MCF 10A (cell line): ENCODE results near the gene LRCH2. TPM values are rescaled to one million over a fixed set of nuclear protein-coding genes. Genes with fewer than 3 reads are reported as not detected.
A peak's percentile ranks its signal among the peaks of the same experiment; 100 is the strongest.

Source experiments
- Bru-seq: library from RNA; stranded (reverse); fragments of 400-500 nt; gene quantifications from one replicate; lab custom pipeline; 2021; lab: Mats Ljungman, UMichigan
- BruChase-seq, 2 experiments: library from RNA; stranded (reverse); fragments of 400-500 nt; gene quantifications; one replicate each; lab custom pipeline; 2021; lab: Mats Ljungman, UMichigan
- BruUV-seq: library from RNA; stranded (reverse); fragments of 400-500 nt; replicated peaks from 2 replicates; lab custom pipeline; 2021; lab: Mats Ljungman, UMichigan
- CTCF ChIA-PET: fragments of 300-600 bp; sonication (Branson Sonifier 250); formaldehyde crosslinking; extraction: SDS; loops from one replicate; lab custom pipeline; 2021; ENCODE audit warnings: antibody characterized with exemption, inconsistent platforms; lab: Yijun Ruan, JAX
- POLR2A ChIA-PET: fragments of 300-600, 350-650 bp; sonication (Branson Sonifier 250); formaldehyde crosslinking; extraction: SDS; loops from one replicate; lab custom pipeline; 2020; ENCODE audit warnings: antibody characterized with exemption, inconsistent platforms; lab: Yijun Ruan, JAX
- DNase-seq: peaks from one replicate; pipeline ENCODE4 v3.0.0-alpha.2; 2018; ENCODE audit not compliant: unreplicated experiment
- H3K27ac Mint-ChIP-seq: one replicate; pipeline ENCODE4 v1.8.0; 2022; ENCODE audit warnings: mild to moderate bottlenecking, low read depth, mixed read lengths; ENCODE audit not compliant: unreplicated experiment
- H3K27me3 Mint-ChIP-seq: one replicate; pipeline ENCODE4 v1.8.0; 2022; ENCODE audit warnings: mixed read lengths; ENCODE audit not compliant: insufficient read depth, unreplicated experiment
- H3K36me3 Mint-ChIP-seq: one replicate; pipeline ENCODE4 v1.8.0; 2022; ENCODE audit warnings: mild to moderate bottlenecking, moderate library complexity, mixed read lengths; ENCODE audit not compliant: insufficient read depth, unreplicated experiment
- H3K4me1 Mint-ChIP-seq: one replicate; pipeline ENCODE4 v1.8.0; 2022; ENCODE audit warnings: mixed read lengths; ENCODE audit not compliant: insufficient read depth, unreplicated experiment
- H3K4me3 Mint-ChIP-seq: one replicate; pipeline ENCODE4 v1.8.0; 2022; ENCODE audit warnings: mild to moderate bottlenecking, moderate library complexity, mixed read lengths; ENCODE audit not compliant: unreplicated experiment
- H3K9me3 Mint-ChIP-seq: one replicate; pipeline ENCODE4 v1.8.0; 2022; ENCODE audit warnings: mixed read lengths; ENCODE audit not compliant: unreplicated experiment
- intact Hi-C: fragments of 100-400 bp; cut with micrococcal nuclease; formaldehyde crosslinking; loops from 2 replicates; pipeline ENCODE4 v1.14.1; 2022
- long read RNA-seq: library from polyadenylated mRNA; stranded (forward); transcript quantifications from one replicate; pipeline ENCODE4 v2.0.0, GENCODE V29; 2022
- total RNA-seq: library from RNA; stranded (reverse); gene quantifications from 2 replicates; pipeline ENCODE4 v1.2.3, GENCODE V29; 2022
- TF ChIP-seq, protein P1 (sequence below): fragments of 200-600 bp; IDR thresholded peaks from one replicate; pipeline ENCODE4 v1.8.0; 2022; ENCODE audit warnings: antibody characterized with exemption, mild to moderate bottlenecking; ENCODE audit not compliant: unreplicated experiment

Gene LRCH2, protein sequence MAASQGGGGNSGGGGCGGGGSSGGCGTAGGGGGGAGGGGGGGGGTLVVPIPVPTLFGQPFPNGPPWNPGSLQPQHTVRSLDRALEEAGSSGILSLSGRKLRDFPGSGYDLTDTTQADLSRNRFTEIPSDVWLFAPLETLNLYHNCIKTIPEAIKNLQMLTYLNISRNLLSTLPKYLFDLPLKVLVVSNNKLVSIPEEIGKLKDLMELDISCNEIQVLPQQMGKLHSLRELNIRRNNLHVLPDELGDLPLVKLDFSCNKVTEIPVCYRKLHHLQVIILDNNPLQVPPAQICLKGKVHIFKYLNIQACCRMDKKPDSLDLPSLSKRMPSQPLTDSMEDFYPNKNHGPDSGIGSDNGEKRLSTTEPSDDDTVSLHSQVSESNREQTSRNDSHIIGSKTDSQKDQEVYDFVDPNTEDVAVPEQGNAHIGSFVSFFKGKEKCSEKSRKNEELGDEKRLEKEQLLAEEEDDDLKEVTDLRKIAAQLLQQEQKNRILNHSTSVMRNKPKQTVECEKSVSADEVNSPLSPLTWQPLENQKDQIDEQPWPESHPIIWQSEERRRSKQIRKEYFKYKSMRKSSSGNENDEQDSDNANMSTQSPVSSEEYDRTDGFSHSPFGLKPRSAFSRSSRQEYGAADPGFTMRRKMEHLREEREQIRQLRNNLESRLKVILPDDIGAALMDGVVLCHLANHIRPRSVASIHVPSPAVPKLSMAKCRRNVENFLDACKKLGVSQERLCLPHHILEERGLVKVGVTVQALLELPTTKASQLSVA
- 0.44 and 0.68 TPM in 2 replicates for total RNA-seq
- Bru-seq, nascent RNA, result percentile 23 among the genes with signal in this experiment
- percentile 21 among the genes with signal in this experiment for BruChase-seq, experiment 1, labeled RNA remaining after a 6-hour chase
- BruChase-seq, experiment 2, labeled RNA remaining after a 2-hour chase, result percentile 21 among the genes with signal in this experiment
- long read RNA-seq, full-length matches to known transcripts, result 1 of 1 reads
- long read RNA-seq, partial matches to known transcripts, result 0 of 1 reads
- long read RNA-seq, other reads (novel, unspliced or antisense), result 0 of 1 reads

DNA sequence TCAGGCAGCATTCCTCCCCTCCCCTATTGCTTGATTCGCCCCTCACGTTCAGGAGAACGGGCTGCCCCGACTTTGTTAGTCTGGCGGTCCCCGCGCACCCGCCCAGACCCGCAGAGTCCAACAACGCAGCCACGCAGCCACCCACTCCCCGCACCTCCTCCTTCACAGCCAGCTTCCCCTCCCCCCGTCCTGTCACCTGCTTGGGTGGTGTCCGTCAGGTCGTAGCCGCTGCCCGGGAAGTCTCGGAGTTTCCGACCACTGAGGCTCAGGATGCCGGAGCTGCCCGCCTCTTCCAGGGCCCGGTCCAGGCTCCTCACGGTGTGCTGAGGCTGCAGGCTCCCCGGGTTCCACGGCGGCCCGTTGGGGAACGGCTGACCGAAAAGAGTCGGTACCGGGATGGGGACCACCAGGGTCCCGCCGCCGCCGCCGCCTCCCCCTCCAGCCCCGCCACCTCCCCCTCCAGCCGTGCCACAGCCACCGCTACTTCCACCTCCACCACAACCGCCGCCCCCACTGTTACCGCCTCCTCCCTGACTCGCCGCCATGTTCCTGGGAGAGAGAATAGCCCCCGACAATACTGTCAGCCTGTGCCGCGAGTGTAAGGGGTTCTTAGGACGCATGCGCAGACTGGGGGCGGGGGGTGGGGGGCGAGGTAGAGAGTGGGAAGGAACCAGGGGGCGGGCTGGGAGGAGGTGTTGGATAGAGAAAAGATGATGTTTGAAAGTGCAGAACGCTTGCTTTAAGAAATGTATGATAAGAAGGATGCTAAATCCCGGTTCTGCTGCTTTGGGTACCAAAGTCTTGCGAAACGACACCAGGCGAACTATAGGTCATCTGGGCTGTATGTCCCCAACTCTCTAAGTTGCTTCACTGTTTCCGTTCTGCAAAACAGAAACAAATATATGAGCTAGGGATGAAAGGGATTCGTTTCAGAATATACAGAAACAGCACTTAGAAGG is at the start of gene LRCH2:
LRCH2 (minus strand) TSS at position 600 of the 959 bp plus-strand sequence; CDS start at position 545, 55 bp downstream.
- TF ChIP-seq, protein P1, sequence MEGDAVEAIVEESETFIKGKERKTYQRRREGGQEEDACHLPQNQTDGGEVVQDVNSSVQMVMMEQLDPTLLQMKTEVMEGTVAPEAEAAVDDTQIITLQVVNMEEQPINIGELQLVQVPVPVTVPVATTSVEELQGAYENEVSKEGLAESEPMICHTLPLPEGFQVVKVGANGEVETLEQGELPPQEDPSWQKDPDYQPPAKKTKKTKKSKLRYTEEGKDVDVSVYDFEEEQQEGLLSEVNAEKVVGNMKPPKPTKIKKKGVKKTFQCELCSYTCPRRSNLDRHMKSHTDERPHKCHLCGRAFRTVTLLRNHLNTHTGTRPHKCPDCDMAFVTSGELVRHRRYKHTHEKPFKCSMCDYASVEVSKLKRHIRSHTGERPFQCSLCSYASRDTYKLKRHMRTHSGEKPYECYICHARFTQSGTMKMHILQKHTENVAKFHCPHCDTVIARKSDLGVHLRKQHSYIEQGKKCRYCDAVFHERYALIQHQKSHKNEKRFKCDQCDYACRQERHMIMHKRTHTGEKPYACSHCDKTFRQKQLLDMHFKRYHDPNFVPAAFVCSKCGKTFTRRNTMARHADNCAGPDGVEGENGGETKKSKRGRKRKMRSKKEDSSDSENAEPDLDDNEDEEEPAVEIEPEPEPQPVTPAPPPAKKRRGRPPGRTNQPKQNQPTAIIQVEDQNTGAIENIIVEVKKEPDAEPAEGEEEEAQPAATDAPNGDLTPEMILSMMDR, result no peak
- peaks cover 3% of the 10 kb centered on the region for H3K4me1 Mint-ChIP-seq
- intact Hi-C loops, result no loop called here

DNA sequence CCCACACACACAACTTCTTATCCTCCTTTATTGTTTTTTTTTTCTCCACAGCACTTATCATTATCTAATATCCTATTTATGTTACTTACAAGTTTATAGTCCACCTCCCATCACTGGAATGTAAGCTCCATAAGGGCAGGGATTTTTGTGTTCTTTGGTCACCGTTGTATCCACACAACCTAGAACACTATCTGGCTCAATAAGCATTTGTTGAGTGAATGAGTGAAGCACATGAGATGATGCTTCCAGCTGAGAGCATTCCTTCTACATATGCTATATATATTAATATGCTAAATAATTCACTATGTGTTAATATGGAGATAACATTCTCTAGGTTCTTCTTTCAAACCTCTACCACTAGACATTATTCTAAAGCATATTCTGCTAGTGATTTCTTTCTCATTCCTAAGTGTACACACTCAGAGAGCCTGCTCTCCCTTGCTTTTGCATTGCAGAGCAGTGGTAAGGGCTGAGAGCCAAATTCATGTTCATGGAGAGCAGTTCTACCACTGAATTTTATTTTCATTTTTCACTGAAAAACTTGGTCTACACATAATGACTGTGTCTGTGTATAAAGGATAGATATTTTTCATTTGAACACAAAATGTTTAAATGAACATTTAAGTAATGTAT is 35.3 kb upstream of the LRCH2 start:
- Mint-ChIP-seq H3K36me3 (no peaks in the 10 kb centered on the region), H3K4me3 (no peak overlapping the region), H3K9me3 (no peaks in the 10 kb centered on the region), H3K27ac (no peak overlapping the region), H3K27me3 (peaks cover 47% of the 10 kb centered on the region), H3K4me1 (no peaks in the 10 kb centered on the region)
- CTCF ChIA-PET, result no interaction called here
- BruUV-seq, result no TSS peak
- TF ChIP-seq, protein P1, result no peak
- POLR2A ChIA-PET, result interaction anchor here (0.7 kb wide), 1 partner anchor 14 kb away, joined by 4 read pairs; no protein-coding TSS in a partner anchor
- DNase-seq, result no peak
- intact Hi-C loops, result no loop called here

More for the DNA sequence above, at the start of gene LRCH2:
- BruUV-seq, result no TSS peak
- H3K9me3 Mint-ChIP-seq, result no peaks in the 10 kb centered on the region
- ChIA-PET CTCF (interaction anchor here (0.7 kb wide), 1 partner anchor 50 kb away, joined by 4 read pairs; no protein-coding TSS in a partner anchor), POLR2A (no interaction called here)
- no peak within 1 kb of the TSS for H3K27ac Mint-ChIP-seq
- H3K36me3 Mint-ChIP-seq, result no peaks in the 10 kb centered on the region
- no peak for DNase-seq
- H3K4me3 Mint-ChIP-seq, result peak within 1 kb of the TSS; percentile 57
- peaks cover 89% of the 10 kb centered on the region for H3K27me3 Mint-ChIP-seq

DNA sequence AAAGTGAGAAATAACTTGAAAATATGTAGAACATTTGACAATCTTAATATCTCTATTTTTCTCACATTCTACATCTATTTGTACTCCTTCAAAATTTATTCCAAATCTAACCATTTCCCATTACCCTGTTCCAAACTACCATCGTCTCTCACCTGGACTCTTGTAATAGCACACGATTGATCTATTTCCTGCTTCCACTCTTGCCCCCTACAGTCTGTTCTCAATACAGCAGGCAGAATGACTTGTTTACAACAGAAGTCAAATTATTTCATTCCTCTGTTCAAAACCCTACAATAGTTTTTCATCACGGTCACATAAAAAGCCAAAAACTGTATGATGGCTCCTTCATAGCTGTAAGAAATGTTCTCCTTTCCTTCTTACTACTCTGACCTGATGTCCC is 34.5 kb upstream of the LRCH2 start:
- TF ChIP-seq, protein P1, result no peak
- POLR2A ChIA-PET, result no interaction called here
- H3K27ac Mint-ChIP-seq, result no peak overlapping the region
- intact Hi-C loops, result no loop called here
- H3K9me3 Mint-ChIP-seq, result no peaks in the 10 kb centered on the region
- H3K4me1 Mint-ChIP-seq, result no peaks in the 10 kb centered on the region
- H3K36me3 Mint-ChIP-seq, result peaks cover 3% of the 10 kb centered on the region
- BruUV-seq, result no TSS peak
- DNase-seq, result peak; percentile 9
- CTCF ChIA-PET, result no interaction called here
- H3K4me3 Mint-ChIP-seq, result no peak overlapping the region
- H3K27me3 Mint-ChIP-seq, result peaks cover 50% of the 10 kb centered on the region
